Measurements from ENCODE around the gene ABCC6. TPM values are rescaled to one million over a fixed set of nuclear protein-coding genes. Genes with fewer than 3 reads are reported as not detected.
A peak's percentile ranks its signal among the peaks of the same experiment; 100 is the strongest.
"Not testable (repeated sequence)": the region's sequence is repeated elsewhere in the genome, so short reads cannot be mapped to it uniquely, and the experiment has no call there.

The ABCC6 gene
- polyA plus RNA-seq, 3 donors: 6.1 to 16.5 (median 14.7) TPM

GRCh38 chr16:16218349-16218748, 4.9 kb downstream of the ABCC6 start:
- not testable (repeated sequence) for H3K9me3 Mint-ChIP-seq; H3K27me3 Mint-ChIP-seq (ENCODE audit: low read depth in 3 of 3)
- no CpG with 5 or more reads among the region's 5 CpGs for WGBS (ENCODE audit: insufficient coverage)

GRCh38 chr16:16213863-16214293, 9.4 kb downstream of the ABCC6 start:
- H2AFZ ChIP-seq (ENCODE audit: insufficient read depth, low read depth, low read length, poor library complexity, severe bottlenecking); H3K4me2 ChIP-seq (replicated peaks; ENCODE audit: extremely low read depth, low read length, poor library complexity, severe bottlenecking); H3K36me3 ChIP-seq (replicated peaks in 1 of 2; ENCODE audit: control insufficient read depth in 1 of 2, insufficient read depth in 2 of 2, low read length in 2 of 2); intact Hi-C loops (cut with micrococcal nuclease); H3K36me3 Mint-ChIP-seq; H3K79me2 ChIP-seq (ENCODE audit: insufficient read depth, low read length); H3K27me3 ChIP-seq (ENCODE audit: control insufficient read depth in 2 of 2, insufficient read depth in 2 of 2, low read length in 2 of 2); H3K9me3 Mint-ChIP-seq; H4K20me1 ChIP-seq (ENCODE audit: insufficient read depth, low read length); H3K9ac ChIP-seq (ENCODE audit: insufficient read depth, low read length, poor library complexity, severe bottlenecking); H3K27me3 Mint-ChIP-seq (ENCODE audit: low read depth in 3 of 3); H3K9me3 ChIP-seq (replicated peaks in 1 of 2; ENCODE audit: control insufficient read depth in 1 of 2, insufficient read depth in 1 of 2, low read length in 2 of 2); H3K4me3 ChIP-seq (replicated peaks in 1 of 3; ENCODE audit: low read depth in 2 of 3, low read length in 3 of 3): not testable (repeated sequence)
- Mint-ChIP-seq H3K27ac (peak overlapping the region; percentile 91 to 98 (median 98)), H3K4me1 (peaks cover 32% of the 10 kb centered on the region), H3K4me3 (peak overlapping the region; percentile 20 to 57)
- Histone ChIP-seq H3K27ac (ENCODE audit: low read depth in 1 of 2, low read length in 2 of 2) (peak overlapping the region; percentile 76 to 85), H3K4me1 (ENCODE audit: control insufficient read depth in 1 of 2, insufficient read depth in 2 of 2, low read length in 2 of 2) (peaks cover 48 to 52% of the 10 kb centered on the region in 2 donors)
- DNase-seq: peak; percentile 69 to 78 (median 74)
- no CpG with 5 or more reads among the region's 4 CpGs for WGBS (ENCODE audit: insufficient coverage)

More at GRCh38 chr16:16218349-16218748, 4.9 kb downstream of the ABCC6 start:
- H3K4me1 ChIP-seq (ENCODE audit: control insufficient read depth in 1 of 2, insufficient read depth in 2 of 2, low read length in 2 of 2): peaks cover 14 to 15% of the 10 kb centered on the region in 2 donors
- H3K36me3 ChIP-seq (replicated peaks in 1 of 2; ENCODE audit: control insufficient read depth in 1 of 2, insufficient read depth in 2 of 2, low read length in 2 of 2); H2AFZ ChIP-seq (ENCODE audit: insufficient read depth, low read depth, low read length, poor library complexity, severe bottlenecking); DNase-seq; intact Hi-C loops (cut with micrococcal nuclease); H3K4me2 ChIP-seq (replicated peaks; ENCODE audit: extremely low read depth, low read length, poor library complexity, severe bottlenecking); H3K4me3 Mint-ChIP-seq; H3K79me2 ChIP-seq (ENCODE audit: insufficient read depth, low read length); H3K36me3 Mint-ChIP-seq; H4K20me1 ChIP-seq (ENCODE audit: insufficient read depth, low read length); H3K9ac ChIP-seq (ENCODE audit: insufficient read depth, low read length, poor library complexity, severe bottlenecking); H3K27ac ChIP-seq (ENCODE audit: low read depth in 1 of 2, low read length in 2 of 2); H3K4me3 ChIP-seq (replicated peaks in 1 of 3; ENCODE audit: low read depth in 2 of 3, low read length in 3 of 3); H3K27me3 ChIP-seq (ENCODE audit: control insufficient read depth in 2 of 2, insufficient read depth in 2 of 2, low read length in 2 of 2); H3K9me3 ChIP-seq (replicated peaks in 1 of 2; ENCODE audit: control insufficient read depth in 1 of 2, insufficient read depth in 1 of 2, low read length in 2 of 2); H3K27ac Mint-ChIP-seq: not testable (repeated sequence)
- H3K4me1 Mint-ChIP-seq: peaks cover 21% of the 10 kb centered on the region

GRCh38 chr16:16211404-16211803, 11.9 kb downstream of the ABCC6 start:
- no CpG with 5 or more reads among the region's 1 CpG for WGBS (ENCODE audit: insufficient coverage)
- peaks cover 49% of the 10 kb centered on the region for H3K4me1 Mint-ChIP-seq
- DNase-seq: not testable (repeated sequence)

DNA sequence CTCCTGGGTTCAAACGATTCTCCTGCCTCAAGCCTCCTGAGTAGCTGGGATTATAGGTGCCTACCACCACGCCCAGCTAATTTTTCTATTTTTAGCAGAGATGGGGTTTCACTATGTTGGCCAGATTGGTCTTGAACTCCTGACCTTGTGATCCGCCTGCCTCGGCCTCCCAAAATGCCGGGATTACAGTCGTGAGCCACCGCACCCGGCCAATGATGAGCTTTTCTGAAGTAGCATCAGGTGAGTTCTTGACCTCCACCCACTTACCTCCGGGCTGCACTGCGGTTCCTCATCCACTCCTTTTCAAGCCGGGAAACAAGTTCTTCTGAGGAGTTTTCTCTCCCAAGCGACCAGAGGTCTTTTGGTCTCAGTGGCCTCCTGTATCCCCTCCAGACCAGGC, 14.8 kb downstream of the ABCC6 start:
- H3K4me3 Mint-ChIP-seq: peak overlapping the region; percentile 27 to 60
- H3K27me3 Mint-ChIP-seq (ENCODE audit: low read depth in 3 of 3); H3K9me3 Mint-ChIP-seq; intact Hi-C loops (cut with micrococcal nuclease); H3K27me3 ChIP-seq (ENCODE audit: control insufficient read depth in 2 of 2, insufficient read depth in 2 of 2, low read length in 2 of 2); H3K36me3 Mint-ChIP-seq; H3K36me3 ChIP-seq (replicated peaks in 1 of 2; ENCODE audit: control insufficient read depth in 1 of 2, insufficient read depth in 2 of 2, low read length in 2 of 2); H3K9me3 ChIP-seq (replicated peaks in 1 of 2; ENCODE audit: control insufficient read depth in 1 of 2, insufficient read depth in 1 of 2, low read length in 2 of 2); H3K4me2 ChIP-seq (replicated peaks; ENCODE audit: extremely low read depth, low read length, poor library complexity, severe bottlenecking); DNase-seq; H3K79me2 ChIP-seq (ENCODE audit: insufficient read depth, low read length); H2AFZ ChIP-seq (ENCODE audit: insufficient read depth, low read depth, low read length, poor library complexity, severe bottlenecking); H4K20me1 ChIP-seq (ENCODE audit: insufficient read depth, low read length): not testable (repeated sequence)
- peak overlapping the region; percentile 78 to 79 for H3K27ac ChIP-seq (ENCODE audit: low read depth in 1 of 2, low read length in 2 of 2)
- peak overlapping the region in 1 of 3 experiments; percentile 25 for H3K4me3 ChIP-seq (replicated peaks in 1 of 3; ENCODE audit: low read depth in 2 of 3, low read length in 3 of 3)
- peaks cover 51% of the 10 kb centered on the region for H3K4me1 Mint-ChIP-seq
- WGBS (ENCODE audit: insufficient coverage): 96% methylated on average over 7 of the region's 12 CpGs
- H3K9ac ChIP-seq (ENCODE audit: insufficient read depth, low read length, poor library complexity, severe bottlenecking): peak overlapping the region; percentile 21
- peaks cover 74 to 78% of the 10 kb centered on the region in 2 donors for H3K4me1 ChIP-seq (ENCODE audit: control insufficient read depth in 1 of 2, insufficient read depth in 2 of 2, low read length in 2 of 2)
- peak overlapping the region; percentile 87 to 98 (median 95) for H3K27ac Mint-ChIP-seq

More at GRCh38 chr16:16211404-16211803, 11.9 kb downstream of the ABCC6 start:
- H3K36me3 Mint-ChIP-seq; H3K9me3 ChIP-seq (replicated peaks in 1 of 2; ENCODE audit: control insufficient read depth in 1 of 2, insufficient read depth in 1 of 2, low read length in 2 of 2); H3K27me3 ChIP-seq (ENCODE audit: control insufficient read depth in 2 of 2, insufficient read depth in 2 of 2, low read length in 2 of 2); intact Hi-C loops (cut with micrococcal nuclease); H3K79me2 ChIP-seq (ENCODE audit: insufficient read depth, low read length); H2AFZ ChIP-seq (ENCODE audit: insufficient read depth, low read depth, low read length, poor library complexity, severe bottlenecking); H3K4me2 ChIP-seq (replicated peaks; ENCODE audit: extremely low read depth, low read length, poor library complexity, severe bottlenecking); H3K27me3 Mint-ChIP-seq (ENCODE audit: low read depth in 3 of 3); H4K20me1 ChIP-seq (ENCODE audit: insufficient read depth, low read length); H3K4me3 Mint-ChIP-seq; H3K9me3 Mint-ChIP-seq; H3K36me3 ChIP-seq (replicated peaks in 1 of 2; ENCODE audit: control insufficient read depth in 1 of 2, insufficient read depth in 2 of 2, low read length in 2 of 2); H3K4me3 ChIP-seq (replicated peaks in 1 of 3; ENCODE audit: low read depth in 2 of 3, low read length in 3 of 3); H3K9ac ChIP-seq (ENCODE audit: insufficient read depth, low read length, poor library complexity, severe bottlenecking): not testable (repeated sequence)
- H3K27ac Mint-ChIP-seq: peak overlapping the region in 4 of 7 donors; percentile 46 to 75 (median 70)
- H3K4me1 ChIP-seq (ENCODE audit: control insufficient read depth in 1 of 2, insufficient read depth in 2 of 2, low read length in 2 of 2): peaks cover 69 to 74% of the 10 kb centered on the region in 2 donors
- H3K27ac ChIP-seq (ENCODE audit: low read depth in 1 of 2, low read length in 2 of 2): peak overlapping the region in 1 of 2 donors; percentile 36

Measured in CD14-positive monocyte (primary cell).